Heart right ventricle (tissue), 16 donors: ENCODE data around the gene MEX3A. TPM values are rescaled to one million over a fixed set of nuclear protein-coding genes. Genes with fewer than 3 reads are reported as not detected.
"Not testable (repeated sequence)": the region's sequence is repeated elsewhere in the genome, so short reads cannot be mapped to it uniquely, and the experiment has no call there.

ENCODE experiments used
- ATAC-seq, 8 donors: fragments of 200-7000 bp; cut with Tn5 transposase; one replicate each; pipeline ENCODE4 v1.9.1; 2020; ENCODE audit warnings: mild to moderate bottlenecking in 8 of 8, moderate library complexity in 8 of 8, moderate number of reproducible peaks in 1 of 8
- DNase-seq, 2 donors: peaks; one replicate each; pipeline ENCODE4 v3.0.0-alpha.2; 2020
- H3K27ac ChIP-seq, 10 donors: fragments of 200-600 bp; sonication (generic) in 2 of 10; one replicate each; pipeline versions ENCODE4 v1.5.0 to v1.8.0; 2020 to 2022; ENCODE audit warnings: mild to moderate bottlenecking in 3 of 10
- H3K27me3 ChIP-seq, 7 donors: fragments of 200-600 bp; one replicate each; pipeline ENCODE4 v1.8.0; 2021 to 2022; ENCODE audit warnings: mild to moderate bottlenecking in 2 of 7
- H3K36me3 ChIP-seq, 9 donors: fragments of 200-600 bp; sonication (generic) in 1 of 9; one replicate each; pipeline versions ENCODE4 v1.5.0 to v1.8.0; 2020 to 2022; ENCODE audit warnings: mild to moderate bottlenecking in 2 of 9
- H3K4me1 ChIP-seq, 9 donors: fragments of 200-600 bp; sonication (generic) in 1 of 9; one replicate each; pipeline versions ENCODE4 v1.5.0 to v1.8.0; 2020 to 2022; ENCODE audit warnings: mild to moderate bottlenecking in 4 of 9
- H3K4me3 ChIP-seq, 10 donors: fragments of 200-600 bp; sonication (generic) in 2 of 10; one replicate each; pipeline versions ENCODE4 v1.5.0 to v1.8.0; 2020 to 2022; ENCODE audit warnings: mild to moderate bottlenecking in 7 of 10, moderate library complexity in 2 of 10
- H3K9me3 ChIP-seq, 11 donors: fragments of 200-600 bp in 10 of 11; sonication (generic) in 2 of 11; one replicate each; pipeline versions ENCODE4 v1.5.0 to v1.8.0; 2013 to 2022; ENCODE audit warnings: mild to moderate bottlenecking in 2 of 11, control low read depth in 1 of 11, moderate library complexity in 1 of 11
- CTCF ChIP-seq, 9 donors: fragments of 200-600 bp; sonication (generic) in 2 of 9; IDR thresholded peaks; one replicate each; pipeline versions ENCODE4 v1.5.0 to v1.8.0; 2021 to 2022; ENCODE audit warnings: antibody characterized with exemption in 9 of 9, mild to moderate bottlenecking in 5 of 9, moderate library complexity in 1 of 9
- WGBS, 2 donors: extraction: QIAGEN DNeasy Blood & Tissue Kit; methylation state at CpG; one replicate each; pipeline ENCODE4 v1.1.7; 2013; ENCODE audit warnings: inconsistent platforms in 1 of 2; 5-methylcytosine and 5-hydroxymethylcytosine counted together
- intact Hi-C, 10 donors: fragments of 100-400 bp; cut with DNase I; formaldehyde crosslinking; loops; one replicate each; pipeline versions ENCODE4 v1.11.1 to v1.14.2; 2022
- polyA plus RNA-seq, 2 donors: library from polyadenylated mRNA; stranded (reverse); fragments of 200-250 nt; gene quantifications; one replicate each; pipeline ENCODE4 v1.2.3, GENCODE V29; 2013
- total RNA-seq, 10 donors: library from RNA; stranded (reverse); fragmentation: NEBNext Ultra II Directional in 3 of 10; extraction: Animal tissue kit (Norgen Biotek cat#: 25700) in 3 of 10; gene quantifications; one replicate each; pipeline versions ENCODE4 v1.2.1 to v1.2.4, GENCODE V29; 2021 to 2023
- donor health status: Arrhythmogenic right ventricular cardiomyopathy.
- donor health status: ischemic (EF 13 %, LVEDD 7.1; RV severe dilation, severe dysfunction).
- donor health status: healthy with polysubstance abuse.
- donor health status: DM: no; HTN: yes; CAD: no.
- donor health status: DM: no; HTN: no; CAD: no.
- donor health status: ischemic (EF 25% LVEDD 6.9; RV normal size, moderate dysfunction).
- donor health status: ischemic (EF 25% LVEDD 5.7; RV mildly dilated, moderate dysfunction).
- donor health status: healthy.
- donor health status: DM: yes; HTN: yes; CAD: no.
- donor health status: Ischemic cardiomyopathy.
- donor health status: ischemic (EF 35%, LVEDD 5.7; RV mildly dilated, moderate dysfunction).
- donor health status: nonischemic (EF 11% LVEDD 7.7; RV severe dilation, severe dysfunction).
- donor health status: DM: yes; HTN: yes; CAD: no.
- donor health status: PGD.
- donor health status: ischemic (EF 29% LVEDD 5.4; RV normal size, mild dysfunction).
- donor health status: nonischemic (EF 23%, LVEDD 6.1; RV moderate dilation, normal function).

MEX3A gene
- total and polyA plus RNA-seq, 12 donors = 0.09 to 0.31 (median 0.19) TPM

- DNase-seq = peak; percentile 93 to 94
- Histone ChIP-seq H3K9me3 (no peaks in the 10 kb centered on the region), H3K36me3 (peaks cover 0 to 19% (median 8%) of the 10 kb centered on the region in 9 donors), H3K27ac (peak overlapping the region; percentile 90 to 100 (median 98)), H3K27me3 (no peaks in the 10 kb centered on the region), H3K4me3 (peak overlapping the region in 8 of 10 donors; percentile 9 to 91 (median 28)), H3K4me1 (peaks cover 72 to 100% (median 96%) of the 10 kb centered on the region in 9 donors)
- intact Hi-C loops = no loop called here
- ATAC-seq = peak; percentile 46 to 68 (median 56)
- TF ChIP-seq CTCF (IDR thresholded peaks at IDR 0.05) = peak in 7 of 9 donors; percentile 41 to 61 (median 48)
- WGBS, 2 donors = 11 to 13% methylated on average over 11 of the region's 11 CpGs
Observed at GRCh38 chr1:156126043-156126629, 43.9 kb upstream of the MEX3A start.

- WGBS, 2 donors = 72 to 75% methylated on average over 10 of the region's 10 CpGs
- intact Hi-C loops, H3K9me3 ChIP-seq, ATAC-seq, H3K27me3 ChIP-seq, DNase-seq: not testable (repeated sequence)
- peak overlapping the region; percentile 90 to 100 (median 98) for H3K27ac ChIP-seq
- H3K4me1 ChIP-seq = peaks cover 76 to 100% (median 99%) of the 10 kb centered on the region in 9 donors
- peaks cover 0 to 13% (median 2%) of the 10 kb centered on the region in 9 donors for H3K36me3 ChIP-seq
- peak overlapping the region in 7 of 10 donors; percentile 14 to 91 (median 33) for H3K4me3 ChIP-seq
Observed at GRCh38 chr1:156125544-156125943, 43.3 kb upstream of the MEX3A start.

GRCh38 chr1:156124557-156125483 lies 42.6 kb upstream of the MEX3A start:
- H3K4me3 ChIP-seq = peak overlapping the region in 6 of 10 donors; percentile 35 to 99 (median 88)

More at GRCh38 chr1:156124557-156125483, 42.6 kb upstream of the MEX3A start:
- Histone ChIP-seq H3K4me1 (peaks cover 74 to 100% (median 99%) of the 10 kb centered on the region in 9 donors), H3K27ac (peak overlapping the region; percentile 90 to 100 (median 98)), H3K9me3 (no peaks in the 10 kb centered on the region), H3K36me3 (peaks cover 0 to 17% (median 0%) of the 10 kb centered on the region in 9 donors), H3K27me3 (no peaks in the 10 kb centered on the region)
- ATAC-seq = no peak
- intact Hi-C loops = no loop called here
- TF ChIP-seq CTCF (IDR thresholded peaks at IDR 0.05) = no peak
- WGBS, 2 donors = 48 to 51% methylated on average over 17 of the region's 17 CpGs
- DNase-seq = no peak
